Left renal pelvis (tissue), 4 donors: Measurements from ENCODE around the gene ZC2HC1C. TPM values are rescaled to one million over a fixed set of nuclear protein-coding genes. Genes with fewer than 3 reads are reported as not detected.
"Not testable (repeated sequence)": the region's sequence is repeated elsewhere in the genome, so short reads cannot be mapped to it uniquely, and the experiment has no call there.

Experiments used
- DNase-seq, 4 donors: peaks; one replicate each; pipeline ENCODE4 v3.0.0-alpha.2; 2013; ENCODE audit warnings: low read depth in 4 of 4, low spot score in 3 of 4
- polyA plus RNA-seq, 4 donors: library from polyadenylated mRNA; unstranded; fragments of 120-200 nt; gene quantifications; one replicate each; pipeline ENCODE4 v1.2.1, GENCODE V29; 2013; ENCODE audit not compliant: insufficient read length in 4 of 4

Gene ZC2HC1C
- polyA plus RNA-seq, 4 donors: 1.7 to 9.5 (median 8.3) TPM

DNA sequence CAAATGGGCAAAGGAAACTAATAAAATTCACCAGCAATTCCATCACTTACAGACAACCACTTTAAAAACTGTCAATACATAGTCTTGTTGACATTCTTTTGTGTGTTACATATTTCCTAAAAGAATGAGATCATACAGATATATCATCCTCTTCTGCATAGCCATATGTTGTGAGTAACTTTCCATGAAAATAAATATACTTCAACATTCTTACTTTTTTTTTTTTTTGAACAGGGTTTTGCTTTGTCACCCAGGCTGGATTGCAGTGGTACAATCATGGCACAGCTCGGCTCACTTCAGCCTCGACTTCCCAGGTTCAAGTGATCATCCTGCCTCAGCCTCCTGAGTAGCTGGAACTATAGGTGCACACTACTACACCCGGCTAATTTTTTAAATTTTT, 20.9 kb downstream of the ZC2HC1C start:
- DNase-seq: no peak

DNA sequence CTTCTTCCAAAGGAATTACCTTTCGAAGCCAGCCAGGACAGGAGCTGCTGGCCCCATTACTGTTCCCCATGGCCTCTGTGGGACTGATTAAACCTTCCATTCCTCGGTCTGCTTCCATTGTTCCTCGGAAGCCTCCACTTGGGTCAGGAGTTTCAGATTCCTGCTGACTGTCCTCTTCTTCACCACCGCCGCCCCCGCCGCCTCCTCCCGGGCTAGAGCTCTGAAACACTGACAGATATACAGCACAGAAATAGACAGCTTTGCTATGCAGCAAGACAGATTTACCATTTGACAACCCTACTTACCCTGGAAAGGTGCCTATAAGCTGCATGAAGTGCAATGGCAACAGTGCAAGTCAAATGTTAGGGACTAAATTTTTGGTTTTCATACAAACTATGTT, 21.8 kb downstream of the ZC2HC1C start:
- DNase-seq: no peak

DNA sequence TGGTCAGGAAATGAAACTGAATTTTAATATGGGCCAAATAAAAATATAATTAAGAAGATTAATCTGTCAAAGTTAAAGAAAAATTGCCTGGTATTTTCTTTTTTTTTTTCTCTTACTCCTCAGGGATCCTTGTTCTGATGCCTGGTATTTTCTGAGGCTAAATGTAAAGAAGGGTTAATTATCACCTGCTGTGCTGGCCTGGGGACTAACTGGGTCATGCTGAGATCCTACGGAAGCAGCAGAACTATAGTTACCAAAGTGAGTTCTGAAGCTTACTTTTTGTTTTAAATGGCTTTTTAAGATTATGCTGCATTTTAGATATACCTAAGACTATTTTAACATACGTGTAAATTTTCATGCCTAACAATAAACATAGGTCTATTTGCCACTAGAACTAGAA, 23.3 kb downstream of the ZC2HC1C start:
- DNase-seq: no peak

DNA sequence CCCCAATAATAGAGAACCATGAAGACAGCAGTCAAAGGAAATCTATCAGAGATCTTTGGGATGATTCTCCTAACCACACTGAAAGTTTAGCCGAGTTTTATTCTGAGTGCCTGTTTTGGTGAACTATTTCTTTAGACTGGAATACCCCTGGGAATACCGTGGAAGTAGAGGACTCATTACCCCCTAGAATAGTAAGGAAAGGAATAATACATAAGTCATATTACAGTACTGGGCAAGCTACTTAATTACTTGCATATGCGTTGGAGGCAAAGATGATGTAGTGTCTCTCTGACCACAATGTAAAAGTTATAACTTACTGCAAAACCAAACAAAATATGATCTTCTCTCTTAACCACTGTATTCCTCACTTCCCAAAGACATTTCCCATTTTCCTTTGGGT, 25.5 kb downstream of the ZC2HC1C start:
- no peak for DNase-seq

DNA sequence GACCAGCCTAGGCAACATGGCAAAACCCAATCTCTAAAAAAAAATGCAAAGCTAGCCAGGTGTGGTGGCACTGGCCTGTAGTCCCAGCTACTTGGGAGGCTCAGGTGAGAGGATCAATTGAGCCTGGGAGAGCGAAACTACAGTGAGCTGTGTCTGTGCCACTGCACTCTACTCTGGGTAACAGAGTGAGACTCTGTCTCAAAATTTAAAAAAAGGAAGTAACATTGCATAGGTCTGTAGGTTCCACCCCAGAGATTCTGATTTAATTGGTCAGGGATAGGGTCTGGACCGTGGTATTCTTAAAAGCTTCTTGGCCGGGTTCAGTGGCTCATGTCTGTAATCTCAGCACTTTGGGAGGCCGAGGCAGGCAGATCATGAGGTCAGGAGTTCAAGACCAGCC, 26.2 kb downstream of the ZC2HC1C start:
- no peak for DNase-seq

DNA sequence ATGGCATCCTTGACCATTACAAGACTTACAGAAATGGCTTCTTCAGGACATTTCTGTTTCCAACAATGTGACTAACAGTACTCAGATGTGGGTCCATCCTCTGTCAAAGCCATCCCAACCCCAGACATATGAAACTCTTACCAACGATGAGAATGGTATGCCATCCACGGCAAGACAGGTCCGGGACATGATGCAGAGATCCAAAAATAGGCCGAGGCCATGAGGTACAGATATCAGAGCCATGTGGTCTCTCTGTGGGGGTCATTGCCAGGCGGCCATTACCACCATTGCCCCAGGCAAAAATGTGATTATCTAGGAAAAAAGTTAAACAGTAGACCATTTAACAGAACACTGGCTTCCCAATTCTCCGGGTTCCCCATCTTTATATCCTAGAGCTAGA, 27.5 kb downstream of the ZC2HC1C start:
- no peak for DNase-seq

DNA sequence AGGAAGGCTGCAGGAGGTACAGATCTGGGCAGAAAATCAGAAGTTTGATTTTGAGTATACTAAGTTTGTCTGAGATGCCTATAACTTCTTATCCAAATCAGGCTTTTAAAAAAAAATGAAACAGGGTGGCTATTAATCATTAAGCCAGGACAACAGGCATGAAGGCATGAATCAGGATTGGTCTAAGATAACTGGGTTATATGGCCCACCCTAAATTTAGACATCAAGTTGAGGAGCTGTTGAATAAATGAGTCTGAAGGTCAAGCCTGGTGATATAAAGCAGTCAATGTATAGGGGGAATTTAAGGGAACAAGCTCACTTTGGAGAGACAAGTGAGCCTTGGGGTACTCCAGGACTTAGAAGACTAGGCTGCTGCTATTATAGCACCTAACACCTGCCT, 28.8 kb downstream of the ZC2HC1C start:
- no peak for DNase-seq

DNA sequence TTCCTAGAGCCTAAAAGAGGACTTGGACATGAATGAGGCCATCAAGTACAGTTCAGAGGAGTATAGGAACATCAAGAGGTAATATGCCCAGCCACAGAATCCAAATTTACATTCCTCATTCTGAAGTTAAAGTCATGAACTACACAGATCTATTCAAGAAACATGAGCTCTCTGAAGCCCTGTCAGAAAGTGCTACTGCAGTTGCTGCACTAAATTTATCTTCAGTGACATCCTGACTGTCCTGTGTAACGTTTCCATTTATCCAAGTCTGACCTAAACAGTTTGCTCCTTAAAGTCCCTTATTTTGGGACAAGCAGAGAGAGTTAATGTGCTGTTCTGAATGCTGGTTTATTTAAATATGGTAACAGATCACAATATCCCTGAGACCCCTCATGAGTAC, 29.2 kb downstream of the ZC2HC1C start:
- DNase-seq: no peak

DNA sequence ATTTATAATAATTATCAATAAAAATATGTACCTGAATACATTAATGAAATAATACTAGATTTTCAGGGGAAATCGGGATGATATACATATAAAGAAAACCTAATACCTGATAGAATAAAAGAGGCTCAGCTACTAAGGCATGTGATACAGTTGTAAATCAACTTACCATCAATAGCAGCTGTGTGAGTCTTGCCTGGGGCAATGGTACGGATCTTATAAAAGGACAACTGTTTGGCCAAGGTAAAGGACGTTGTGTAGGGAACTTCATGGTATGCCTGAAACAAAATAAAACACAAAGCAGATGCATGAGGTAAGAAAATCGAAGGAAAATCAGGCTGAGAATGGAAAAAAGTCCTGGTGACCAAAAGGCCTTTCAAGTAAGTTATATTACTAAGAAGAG, 32.0 kb downstream of the ZC2HC1C start:
- no peak for DNase-seq

DNA sequence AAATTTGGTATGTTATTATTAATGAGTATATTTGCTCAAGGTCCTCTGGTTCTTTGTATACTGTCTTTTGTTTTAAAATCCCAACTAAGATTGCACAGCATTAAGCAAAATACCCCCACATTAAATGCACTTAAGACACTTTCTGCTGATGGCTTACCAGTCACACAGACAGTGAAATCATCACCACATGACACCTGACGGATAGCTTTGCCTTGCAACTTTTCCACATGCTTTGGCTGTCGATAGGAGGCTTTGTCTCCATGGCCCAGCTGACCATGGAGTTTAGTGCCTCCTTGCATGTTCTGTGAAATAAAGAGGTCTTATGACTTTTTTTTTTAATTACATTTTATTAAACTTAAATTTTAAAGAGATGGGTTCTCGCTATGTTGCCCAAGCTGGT, 37.7 kb downstream of the ZC2HC1C start:
- no peak for DNase-seq

DNA sequence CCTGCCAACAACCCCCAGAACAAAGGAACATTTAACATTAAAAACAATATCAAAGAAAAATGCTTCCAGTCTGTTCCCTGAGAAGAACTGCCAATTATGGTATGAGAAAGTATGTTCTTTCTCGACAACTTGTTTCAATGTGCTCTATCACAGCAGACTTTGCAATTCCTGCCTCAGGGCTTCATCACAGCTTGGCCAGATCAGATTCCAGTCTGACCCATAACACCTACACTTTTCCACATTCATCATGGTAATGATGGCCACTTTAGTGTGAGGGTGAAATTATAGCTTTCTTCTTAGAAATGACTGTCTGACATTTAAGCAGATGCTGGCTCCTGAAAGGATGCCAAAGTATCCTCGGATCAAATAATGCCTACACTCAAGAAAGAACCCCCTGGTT, 40.4 kb downstream of the ZC2HC1C start:
- DNase-seq: no peak

DNA sequence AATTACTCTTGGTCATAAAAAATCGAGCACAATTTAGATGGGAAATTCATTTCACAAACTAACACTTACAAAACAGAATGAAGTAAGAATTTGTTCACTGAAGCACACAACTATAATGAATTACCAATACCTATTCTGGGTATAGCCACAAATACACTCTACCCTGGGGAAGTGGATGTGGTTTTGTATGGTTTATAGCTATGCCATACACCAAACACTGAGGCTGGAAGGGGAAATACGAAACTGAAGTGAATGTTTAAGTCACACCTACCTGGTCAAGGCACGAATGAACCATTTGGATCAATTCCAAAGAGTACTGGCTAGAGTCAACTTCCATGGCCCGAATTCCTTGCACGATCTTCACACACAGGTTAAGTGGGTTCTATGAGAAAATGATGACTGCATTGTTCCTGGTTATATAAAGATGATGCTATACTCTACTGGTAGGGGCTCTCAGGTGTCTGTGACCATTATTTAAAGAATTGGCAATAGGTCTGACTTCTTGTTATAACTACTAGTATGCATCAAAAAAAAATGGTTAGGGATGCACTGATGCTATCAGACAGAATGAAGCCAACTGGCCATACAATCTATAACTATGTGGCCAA, 44.6 kb downstream of the ZC2HC1C start:
- DNase-seq: no peak

DNA sequence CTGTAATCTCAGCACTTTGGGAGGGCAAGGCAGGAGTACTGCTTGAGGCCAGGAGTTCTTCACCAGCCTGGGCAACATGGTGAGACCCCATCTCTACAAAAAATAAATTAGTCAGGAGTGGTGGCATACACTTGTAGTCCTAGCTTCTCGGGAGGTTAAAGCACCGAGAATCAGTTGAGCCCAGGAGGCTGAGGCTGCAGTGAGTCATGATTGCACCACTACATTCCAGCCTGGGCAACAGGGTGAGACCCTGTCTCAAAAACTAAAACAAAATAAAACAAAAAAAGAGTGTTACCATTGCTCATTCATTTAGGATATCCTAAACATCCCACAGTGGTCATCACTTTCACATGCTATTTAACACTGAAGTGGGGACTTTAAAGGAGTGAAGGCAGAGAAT, 49.6 kb downstream of the ZC2HC1C start:
- no peak for DNase-seq

DNA sequence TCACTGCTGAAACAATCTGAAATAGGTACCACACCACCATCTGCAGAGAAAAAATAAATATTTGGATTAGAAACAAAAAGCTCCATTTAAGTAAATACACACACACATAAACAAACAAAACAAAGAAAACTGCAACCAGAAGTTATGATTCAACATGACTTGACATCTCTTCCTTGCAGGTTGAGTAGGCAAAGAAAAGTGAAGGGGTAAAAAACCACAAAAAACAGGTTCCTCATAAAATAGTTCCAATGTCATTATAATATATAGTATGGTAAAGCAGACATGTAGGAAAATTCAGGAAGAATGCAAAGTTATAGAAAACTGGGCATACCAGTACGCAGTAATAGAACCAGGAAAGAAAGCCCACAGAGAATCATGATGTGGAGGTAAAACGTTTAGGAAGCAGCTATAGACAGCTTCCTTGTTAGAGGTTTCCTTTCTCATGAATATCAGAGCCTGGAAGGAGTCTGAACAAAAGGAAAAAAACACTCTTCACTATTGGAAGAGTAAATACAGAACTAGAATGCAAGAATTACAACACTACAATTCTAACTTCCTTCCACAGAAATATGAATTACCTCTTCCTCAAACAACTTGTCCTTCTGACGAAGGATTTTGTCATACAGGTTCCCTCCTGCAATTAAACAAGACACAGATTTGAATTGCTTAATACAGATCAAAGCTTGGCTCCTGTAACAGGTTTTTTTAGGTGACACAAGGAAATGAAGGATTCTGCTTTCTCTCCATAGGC, 51.3 kb downstream of the ZC2HC1C start:
- no peak for DNase-seq

DNA sequence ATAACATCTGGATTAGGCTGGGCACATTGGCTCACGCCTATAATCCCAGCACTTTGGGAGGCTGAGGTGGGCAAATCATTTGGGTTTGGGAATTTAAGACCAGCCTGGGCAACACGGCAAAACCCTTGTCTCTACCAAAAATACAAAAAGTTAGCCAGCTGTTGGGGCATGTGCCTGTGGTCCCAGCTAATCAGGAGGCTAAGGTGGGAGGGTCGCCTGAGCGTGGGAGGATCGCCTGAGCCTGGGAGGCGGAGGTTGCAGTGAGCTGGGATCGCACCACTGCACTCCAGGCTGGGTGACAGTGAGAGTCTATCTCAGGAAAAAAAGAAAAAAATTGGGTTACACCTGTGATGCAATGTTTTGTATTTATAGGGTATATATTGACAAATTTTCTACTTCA, 52.1 kb downstream of the ZC2HC1C start:
- no peak for DNase-seq

DNA sequence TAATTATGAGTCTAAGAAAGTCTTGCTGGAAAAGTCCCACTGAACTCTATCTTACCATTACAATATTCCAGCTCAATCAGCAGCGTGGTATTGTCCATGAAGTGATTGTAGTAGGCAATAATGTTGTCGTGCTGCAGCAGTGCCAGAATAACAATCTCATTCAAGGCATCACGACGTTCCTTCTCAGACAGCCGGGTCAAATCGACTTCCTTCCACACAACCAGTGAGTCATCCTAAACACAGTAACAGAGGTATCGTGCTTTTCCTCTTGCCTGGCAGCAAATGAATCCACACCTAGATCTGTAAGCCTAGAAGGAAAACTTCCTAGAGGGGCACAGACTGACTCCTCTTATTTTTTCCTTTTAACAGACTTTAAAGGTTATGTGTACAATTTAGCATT, 54.5 kb downstream of the ZC2HC1C start:
- DNase-seq: no peak

DNA sequence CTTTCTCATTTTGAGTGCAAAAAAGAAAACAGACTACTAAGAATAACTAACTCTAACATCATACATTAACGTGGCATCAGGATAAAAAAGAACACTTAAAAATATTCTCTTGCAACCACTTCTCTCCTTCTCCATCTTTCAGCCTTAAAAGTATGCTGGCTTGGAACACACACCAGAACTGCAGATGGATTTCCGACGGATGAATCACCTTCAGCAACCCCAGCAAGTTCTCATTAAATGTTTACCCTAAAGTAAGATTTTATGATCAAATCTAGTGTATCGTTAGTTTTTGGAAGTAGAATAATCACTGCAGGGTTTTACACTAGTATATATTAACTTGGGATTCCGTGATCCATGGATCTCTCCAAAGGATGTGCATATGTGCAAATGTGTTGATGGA, 56.2 kb downstream of the ZC2HC1C start:
- no peak for DNase-seq

DNA sequence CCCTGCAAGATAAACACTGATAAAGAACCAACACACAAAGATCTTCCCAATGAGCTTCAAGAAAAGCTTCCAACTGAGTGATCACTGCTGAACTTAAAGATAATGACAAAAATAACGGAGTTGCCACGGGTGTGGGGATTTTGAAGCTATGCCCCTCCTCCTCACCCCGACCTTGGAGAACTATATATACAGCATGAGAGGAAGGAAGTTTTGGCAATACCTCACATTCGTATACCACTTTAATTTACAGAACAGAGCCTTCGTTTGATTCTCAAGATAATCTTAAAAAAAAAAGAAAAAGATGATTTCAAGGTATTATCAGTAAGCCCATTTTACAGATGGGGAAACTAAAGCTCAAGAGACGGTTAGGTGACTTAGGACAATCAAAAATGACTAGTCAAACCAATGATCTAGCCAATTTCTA, 56.7 kb downstream of the ZC2HC1C start:
- DNase-seq: no peak

DNA sequence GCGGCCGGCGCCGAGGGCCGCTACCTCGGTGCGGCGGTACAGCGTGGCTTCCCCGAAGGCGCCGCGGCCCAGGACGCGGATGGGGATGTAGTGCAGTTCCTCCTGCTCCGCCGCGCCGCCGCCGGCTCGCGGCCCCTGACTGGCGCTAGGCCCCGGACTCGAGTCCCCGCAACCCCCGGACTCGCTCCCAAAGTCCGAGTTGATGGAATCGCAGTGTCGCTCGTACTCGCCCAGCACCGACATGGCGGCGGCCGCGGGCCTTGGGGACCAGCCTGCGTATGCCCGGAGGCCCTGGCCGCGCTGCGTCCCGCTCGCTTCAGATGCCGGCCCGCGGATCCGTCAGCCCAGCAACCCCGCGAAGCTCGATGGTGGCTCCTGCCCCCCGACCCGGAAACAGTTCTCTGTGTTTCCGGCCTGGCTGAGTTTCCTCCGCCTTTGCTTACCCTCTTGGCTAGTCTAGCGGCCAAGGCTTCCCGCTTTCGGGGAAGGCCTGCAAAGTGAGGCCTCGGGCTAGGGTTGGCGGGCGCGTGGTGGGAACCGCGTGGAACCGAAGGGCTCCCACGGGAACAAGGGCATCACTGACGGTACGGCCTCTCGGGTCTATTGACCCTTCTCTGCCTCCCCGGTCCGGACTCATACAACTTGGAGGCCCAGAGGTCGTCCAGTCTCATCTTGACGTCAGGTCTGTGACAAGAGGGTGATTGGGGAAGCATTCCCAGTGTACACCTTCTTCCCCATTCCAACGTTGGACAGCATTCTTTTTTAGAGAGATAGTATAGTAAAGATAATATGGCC, 57.4 kb downstream of the ZC2HC1C start, which contains the start of gene NEK9:
Gene NEK9, minus strand, starts transcription at position 370 of the 795 bp plus-strand sequence. Its CDS starts 127 bp downstream, at position 243.
- peak; percentile 74 to 84 (median 82) for DNase-seq

DNA sequence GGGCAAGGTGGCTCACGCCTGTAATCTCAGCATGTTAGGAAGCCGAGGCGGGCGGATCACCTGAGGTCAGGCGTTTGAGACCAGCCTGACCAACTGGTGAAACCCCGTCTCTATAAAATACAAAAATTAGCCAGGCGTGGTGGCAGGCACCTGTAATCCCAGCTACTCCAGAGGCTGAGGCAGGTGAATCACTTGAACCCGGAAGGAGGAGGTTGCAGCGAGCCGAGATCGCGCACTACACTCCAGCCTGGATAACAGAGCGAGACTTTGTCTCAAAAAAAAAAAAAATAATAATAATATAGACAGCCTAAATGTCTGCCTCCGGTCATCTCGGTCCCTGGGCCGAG, 58.0 kb downstream of the ZC2HC1C start:
- not testable (repeated sequence) for DNase-seq

DNA sequence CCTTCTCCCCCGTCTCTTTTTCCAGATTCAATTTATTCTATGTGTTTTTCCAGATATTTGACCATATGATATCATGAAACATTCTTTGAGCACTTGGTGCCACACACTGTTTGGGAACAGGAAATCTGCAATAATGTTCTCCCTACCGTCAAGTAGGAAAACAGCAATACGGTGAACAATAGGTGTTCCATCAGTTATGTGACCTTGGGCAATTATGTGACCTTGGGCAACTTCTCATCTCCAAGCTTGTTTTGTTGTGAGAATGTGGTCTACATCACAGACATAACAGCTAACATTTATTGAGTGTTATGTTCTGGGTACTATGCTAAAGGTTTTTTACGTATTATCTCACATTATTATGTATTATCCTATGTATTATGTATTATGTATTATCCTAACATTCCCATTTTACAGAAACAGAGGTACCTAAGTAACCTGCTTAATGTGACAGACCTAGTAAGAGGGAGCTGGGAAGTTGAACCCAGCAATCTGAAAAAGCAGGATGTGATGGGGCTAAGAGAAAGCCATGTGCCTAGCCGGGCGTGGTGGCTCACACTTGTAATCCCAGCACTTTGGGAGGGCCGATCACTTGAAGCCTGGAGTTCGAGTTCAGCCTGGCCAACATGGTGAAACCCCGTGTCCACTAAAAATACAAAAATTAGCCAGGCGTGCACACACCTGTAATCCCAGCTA, 58.6 kb downstream of the ZC2HC1C start:
- DNase-seq: no peak
